GM10248 (cell line): ENCODE data around the gene LGALS9C.
"Not testable (repeated sequence)": the region's sequence is repeated elsewhere in the genome, so short reads cannot be mapped to it uniquely, and the experiment has no call there.

ENCODE experiments used
- CTCF ChIA-PET: fragments of 300-600 bp; sonication (Branson Sonifier 250); formaldehyde crosslinking; extraction: SDS; loops from one replicate; lab custom pipeline; 2021; ENCODE audit warnings: antibody characterized with exemption; lab: Yijun Ruan, JAX
- POLR2A ChIA-PET: fragments of 350-650 bp; sonication (Branson Sonifier 250); formaldehyde crosslinking; extraction: SDS; loops from one replicate; lab custom pipeline; 2020; ENCODE audit warnings: antibody characterized with exemption; lab: Yijun Ruan, JAX
- DNase-seq: peaks from one replicate; pipeline ENCODE4 v3.0.0; 2012; ENCODE audit errors: extremely low spot score
- TF ChIP-seq, protein P1 (sequence below): IDR thresholded peaks from 2 replicates; pipeline ENCODE4 v1.5.1; 2012; ENCODE audit warnings: mild to moderate bottlenecking, low read depth; ENCODE audit errors: extremely low read depth, missing control alignments, control extremely low read depth

LGALS9C gene

GRCh38 chr17:18476508-18477308 lies at the start of gene LGALS9C:
Gene LGALS9C (plus strand): TSS chr17:18476789. CDS start chr17:18476855, 66 bp downstream.
- DNase-seq = peak; percentile 38
- POLR2A ChIA-PET, CTCF ChIA-PET: not testable (repeated sequence)

- DNase-seq, POLR2A ChIA-PET, CTCF ChIA-PET: not testable (repeated sequence)
Measured at GRCh38 chr17:18432206-18432605, 44.4 kb upstream of the LGALS9C start.

- POLR2A ChIA-PET, DNase-seq, CTCF ChIA-PET: not testable (repeated sequence)
Measured at GRCh38 chr17:18439465-18439870, 37.1 kb upstream of the LGALS9C start.

- DNase-seq, POLR2A ChIA-PET, CTCF ChIA-PET: not testable (repeated sequence)
- TF ChIP-seq, protein P1, sequence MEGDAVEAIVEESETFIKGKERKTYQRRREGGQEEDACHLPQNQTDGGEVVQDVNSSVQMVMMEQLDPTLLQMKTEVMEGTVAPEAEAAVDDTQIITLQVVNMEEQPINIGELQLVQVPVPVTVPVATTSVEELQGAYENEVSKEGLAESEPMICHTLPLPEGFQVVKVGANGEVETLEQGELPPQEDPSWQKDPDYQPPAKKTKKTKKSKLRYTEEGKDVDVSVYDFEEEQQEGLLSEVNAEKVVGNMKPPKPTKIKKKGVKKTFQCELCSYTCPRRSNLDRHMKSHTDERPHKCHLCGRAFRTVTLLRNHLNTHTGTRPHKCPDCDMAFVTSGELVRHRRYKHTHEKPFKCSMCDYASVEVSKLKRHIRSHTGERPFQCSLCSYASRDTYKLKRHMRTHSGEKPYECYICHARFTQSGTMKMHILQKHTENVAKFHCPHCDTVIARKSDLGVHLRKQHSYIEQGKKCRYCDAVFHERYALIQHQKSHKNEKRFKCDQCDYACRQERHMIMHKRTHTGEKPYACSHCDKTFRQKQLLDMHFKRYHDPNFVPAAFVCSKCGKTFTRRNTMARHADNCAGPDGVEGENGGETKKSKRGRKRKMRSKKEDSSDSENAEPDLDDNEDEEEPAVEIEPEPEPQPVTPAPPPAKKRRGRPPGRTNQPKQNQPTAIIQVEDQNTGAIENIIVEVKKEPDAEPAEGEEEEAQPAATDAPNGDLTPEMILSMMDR = peak; percentile 18
Measured at GRCh38 chr17:18442093-18442492, 34.5 kb upstream of the LGALS9C start.

DNA sequence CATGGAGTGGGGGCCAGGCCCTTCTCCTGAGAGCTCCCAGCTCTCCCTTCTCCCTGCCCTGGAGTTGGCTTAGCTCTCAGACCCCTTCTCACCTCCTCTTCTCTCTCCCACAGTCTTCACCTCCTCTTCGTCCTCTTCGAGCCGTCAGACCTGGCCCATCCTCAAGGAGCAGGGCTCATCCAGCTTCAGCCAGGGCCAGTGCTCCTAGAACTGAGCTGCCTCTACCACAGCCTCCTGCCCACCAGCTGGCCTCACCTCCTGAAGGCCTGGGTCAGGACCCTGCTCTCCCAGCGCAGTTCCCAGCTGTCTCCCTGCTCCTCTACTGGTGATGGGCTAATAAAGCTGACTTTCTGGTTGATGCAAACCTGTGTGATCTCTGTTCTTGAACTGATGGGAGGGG lies 34.1 kb upstream of the LGALS9C start:
- CTCF ChIA-PET, DNase-seq, POLR2A ChIA-PET: not testable (repeated sequence)

GRCh38 chr17:18447476-18448205 lies 28.9 kb upstream of the LGALS9C start:
- POLR2A ChIA-PET, CTCF ChIA-PET, DNase-seq: not testable (repeated sequence)

- CTCF ChIA-PET, DNase-seq, POLR2A ChIA-PET: not testable (repeated sequence)
Measured at GRCh38 chr17:18448311-18448710, 28.3 kb upstream of the LGALS9C start.

GRCh38 chr17:18449833-18450232 lies 26.8 kb upstream of the LGALS9C start:
- CTCF ChIA-PET, DNase-seq, POLR2A ChIA-PET: not testable (repeated sequence)

DNA sequence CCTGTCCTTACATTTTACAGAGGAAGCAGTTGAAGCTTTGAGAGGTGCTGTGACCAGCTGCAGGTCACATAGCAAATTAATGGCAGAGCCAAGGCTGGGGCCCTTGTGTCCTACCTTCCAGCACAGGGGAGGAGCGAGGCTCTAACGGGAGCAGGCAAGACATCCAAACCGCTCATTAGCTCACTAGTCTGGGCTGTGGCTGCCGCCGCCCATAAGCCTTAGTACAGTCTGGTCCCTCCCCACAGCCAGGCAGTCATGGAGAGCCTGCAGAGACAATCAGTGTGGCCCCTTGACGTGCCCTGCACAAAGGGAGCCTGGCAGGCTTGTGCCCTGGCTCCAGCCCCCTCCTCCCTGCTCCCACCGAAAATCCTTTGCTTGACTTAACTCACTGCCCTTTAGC lies 25.6 kb upstream of the LGALS9C start:
- POLR2A ChIA-PET, CTCF ChIA-PET, DNase-seq: not testable (repeated sequence)

GRCh38 chr17:18451969-18452368 lies 24.6 kb upstream of the LGALS9C start:
- POLR2A ChIA-PET, CTCF ChIA-PET, DNase-seq: not testable (repeated sequence)

- CTCF ChIA-PET, DNase-seq, POLR2A ChIA-PET: not testable (repeated sequence)
Measured at GRCh38 chr17:18459035-18459434, 17.6 kb upstream of the LGALS9C start.

DNA sequence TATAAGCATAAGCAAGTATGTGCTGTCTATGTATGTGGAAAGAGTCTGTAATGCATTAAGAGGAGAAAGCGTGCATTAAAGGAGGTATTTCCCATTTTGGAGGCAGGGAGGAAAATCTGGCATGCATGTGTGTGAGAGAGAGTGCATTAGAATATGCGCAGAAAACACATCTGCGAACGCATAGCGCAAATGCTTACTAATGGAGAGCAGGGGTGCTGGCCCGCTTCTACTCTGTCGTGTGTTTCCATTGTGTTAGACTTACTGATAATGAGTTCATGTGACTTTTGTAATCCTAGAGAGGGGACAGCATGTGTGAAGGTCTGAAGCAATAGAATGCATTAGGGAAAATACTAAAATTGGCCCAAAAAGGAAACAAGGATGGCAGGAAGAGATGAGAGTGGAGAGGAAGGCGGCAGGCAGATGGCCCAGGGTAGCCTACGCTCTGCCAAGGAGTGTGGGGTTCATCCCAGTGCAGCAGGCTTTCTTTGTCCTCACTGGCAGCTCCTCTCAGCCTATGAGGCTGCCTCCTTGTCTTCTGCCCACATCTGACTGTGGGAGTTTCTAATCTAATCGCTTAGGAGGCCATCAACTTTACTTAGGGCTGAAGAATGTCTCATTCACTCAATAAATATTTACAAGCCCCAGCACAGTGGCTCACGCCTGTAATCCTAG lies 12.6 kb upstream of the LGALS9C start:
- DNase-seq, POLR2A ChIA-PET, CTCF ChIA-PET: not testable (repeated sequence)

DNA sequence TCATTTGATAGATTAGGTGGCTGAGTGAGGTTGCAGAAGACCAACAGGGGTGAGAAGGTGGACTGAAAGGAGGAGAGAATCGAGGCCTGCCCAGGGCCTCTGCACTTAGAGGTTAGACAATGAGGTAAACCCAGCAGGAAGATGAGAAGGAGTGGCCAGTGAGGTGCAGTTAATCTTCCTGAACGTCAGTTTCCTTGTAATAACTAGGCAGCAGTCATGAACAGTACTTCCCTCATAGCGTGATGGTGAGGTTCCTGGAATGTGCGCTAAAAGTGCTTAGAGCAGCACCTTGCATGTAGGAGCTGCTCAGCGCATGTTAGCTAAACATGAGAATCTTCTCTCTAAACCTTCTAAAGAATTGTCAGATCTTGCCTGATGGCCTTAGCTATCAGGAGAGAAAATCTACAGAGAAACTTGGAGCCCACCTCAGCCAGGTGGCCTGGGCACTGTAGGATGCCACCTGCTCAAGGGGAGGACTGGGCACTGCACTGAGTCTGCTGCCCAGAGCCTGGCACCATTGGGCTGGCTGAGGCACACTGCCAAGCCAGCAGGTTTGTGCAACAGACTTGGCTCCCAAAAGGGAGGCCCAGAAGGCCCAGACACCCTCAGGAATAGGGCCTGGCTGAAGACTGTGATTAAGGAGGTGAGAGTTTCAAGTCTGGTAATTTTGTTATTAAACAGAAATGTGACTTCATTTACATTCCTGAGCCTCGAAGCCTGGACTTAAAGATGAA lies 10.2 kb upstream of the LGALS9C start:
- POLR2A ChIA-PET, DNase-seq, CTCF ChIA-PET: not testable (repeated sequence)

- CTCF ChIA-PET, DNase-seq, POLR2A ChIA-PET: not testable (repeated sequence)
Measured at GRCh38 chr17:18467001-18467400, 9.6 kb upstream of the LGALS9C start.

GRCh38 chr17:18468472-18469171 lies 8.0 kb upstream of the LGALS9C start:
- POLR2A ChIA-PET, DNase-seq, CTCF ChIA-PET: not testable (repeated sequence)

DNA sequence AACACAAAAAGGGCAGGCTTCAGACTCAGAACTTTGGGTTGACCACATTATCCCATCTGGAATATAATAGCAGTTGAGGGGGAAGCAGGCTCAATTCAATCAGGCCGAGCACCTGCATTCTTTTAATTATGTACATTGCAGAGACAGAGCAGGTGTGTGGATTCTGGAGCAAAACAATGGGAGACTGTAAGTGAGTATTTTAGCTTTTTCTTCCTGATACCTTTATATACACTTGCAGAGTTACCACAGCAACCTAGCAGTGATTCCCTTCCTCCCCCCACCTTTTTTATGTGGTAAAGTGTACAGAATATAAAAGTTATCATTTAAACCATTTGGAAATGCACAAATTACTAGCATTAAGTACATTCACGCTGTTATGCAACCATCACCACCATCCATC lies 6.8 kb upstream of the LGALS9C start:
- POLR2A ChIA-PET, CTCF ChIA-PET, DNase-seq: not testable (repeated sequence)
